Measurements from ENCODE around the gene TRMT1L. TPM values are rescaled to one million over a fixed set of nuclear protein-coding genes. Genes with fewer than 3 reads are reported as not detected.

The TRMT1L gene
- total and polyA plus RNA-seq, 2 of the 8 experiments (the other 6 are each of a cell fraction or from before 2014, with no cell fraction given) = 13.8 to 22.3 TPM

- Histone ChIP-seq H4K91ac (replicated peaks; ENCODE audit: insufficient read length, low read length) (no peak overlapping the region), H2BK15ac (ENCODE audit: low read length) (no peak overlapping the region), H3K18ac (ENCODE audit: extremely low read depth, low read length) (no peak overlapping the region), H2AFZ (ENCODE audit: low read length) (no peak overlapping the region), H2BK120ac (replicated peaks; ENCODE audit: low read depth, low read length) (no peak overlapping the region), H2AK5ac (ENCODE audit: low read depth, low read length) (no peak overlapping the region), H3K4me3 (ENCODE audit: extremely low read depth in 1 of 4, insufficient read depth in 2 of 4, low read depth in 3 of 4, low read length in 4 of 4) (no peak overlapping the region), H3K9me3 (ENCODE audit: insufficient read depth in 2 of 2, low read depth in 1 of 2, low read length in 1 of 2) (no peaks in the 10 kb centered on the region), H3K23me2 (ENCODE audit: low read depth, low read length) (no peaks in the 10 kb centered on the region), H3K56ac (replicated peaks; ENCODE audit: insufficient read length, low read depth, low read length) (no peak overlapping the region), H3K79me1 (ENCODE audit: low read depth, low read length) (no peaks in the 10 kb centered on the region), H3K23ac (ENCODE audit: insufficient read length) (no peak overlapping the region), H3K4me1 (replicated peaks in 1 of 4; ENCODE audit: control insufficient read depth in 3 of 4, insufficient read depth in 4 of 4, low read length in 3 of 4) (no peaks in the 10 kb centered on the region), H3K14ac (ENCODE audit: insufficient read length) (no peak overlapping the region), H3K4ac (replicated peaks; ENCODE audit: insufficient read length, low read depth, low read length) (no peak overlapping the region), H4K8ac (ENCODE audit: extremely low read depth, insufficient read depth, low read length) (no peak overlapping the region), H2BK5ac (ENCODE audit: low read depth, low read length) (no peak overlapping the region), H3K27me3 (replicated peaks in 1 of 4; ENCODE audit: control insufficient read depth in 3 of 4, extremely low read depth in 1 of 4, insufficient read depth in 3 of 4, low read length in 3 of 4) (no peaks in the 10 kb centered on the region), H2BK20ac (ENCODE audit: low read length) (no peak overlapping the region), H3K9ac (replicated peaks in 1 of 4; ENCODE audit: extremely low read depth in 1 of 4, low read depth in 3 of 4, low read length in 3 of 4) (no peak overlapping the region), H3K4me2 (ENCODE audit: insufficient read depth in 1 of 2, low read depth in 2 of 2, low read length in 2 of 2) (no peak overlapping the region), H3K36me3 (ENCODE audit: control insufficient read depth in 2 of 4, insufficient read depth in 4 of 4, low read length in 3 of 4) (no peaks in the 10 kb centered on the region), H3K27ac (ENCODE audit: low read depth, low read length) (no peak overlapping the region), H4K20me1 (replicated peaks in 1 of 2; ENCODE audit: control insufficient read depth in 1 of 2, insufficient read depth in 2 of 2, low read length in 2 of 2) (no peaks in the 10 kb centered on the region), H4K5ac (ENCODE audit: insufficient read length, low read depth, low read length) (no peak overlapping the region), H3K79me2 (ENCODE audit: control insufficient read depth in 1 of 2, insufficient read depth in 2 of 2, low read length in 2 of 2) (no peaks in the 10 kb centered on the region), H2BK12ac (ENCODE audit: low read depth, low read length) (no peak overlapping the region)
- POLR2A ChIA-PET (ENCODE audit: partially characterized antibody) = interaction anchor here (1.0 to 1.5 kb wide), 3 partner anchors 8 to 62 kb away, joined by 4 to 6 read pairs (median 4); no protein-coding TSS in a partner anchor
- no peak for DNase-seq (ENCODE audit: low read depth in 1 of 2, low spot score in 2 of 2)
- no peak for FAIRE-seq
- no peak for TF ChIP-seq SRF (IDR thresholded peaks at IDR 0.05; ENCODE audit: low read depth, low read length)
- TF ChIP-seq E2F6 (IDR thresholded peaks at IDR 0.05) = no peak
- TF ChIP-seq GABPA (IDR thresholded peaks at IDR 0.05; ENCODE audit: borderline replicate concordance, insufficient read depth, low read length) = no peak
- no peak for TF ChIP-seq USF2 (IDR thresholded peaks at IDR 0.05; ENCODE audit: low read length)
- no peak for TF ChIP-seq MAX (IDR thresholded peaks at IDR 0.05)
- no peak for TF ChIP-seq TAF7 (optimal IDR thresholded peaks at IDR 0.05; ENCODE audit: borderline replicate concordance, low read depth, low read length)
- TF ChIP-seq SAP30 (IDR thresholded peaks at IDR 0.05; ENCODE audit: insufficient read depth, insufficient replicate concordance, low read length) = no peak
- TF ChIP-seq YY1 (IDR thresholded peaks at IDR 0.05; ENCODE audit: low read depth, low read length) = no peak
- TF ChIP-seq EGR1 (IDR thresholded peaks at IDR 0.05; ENCODE audit: borderline replicate concordance, low read depth, low read length) = no peak
- no peak for TF ChIP-seq SIN3A (conservative IDR thresholded peaks at IDR 0.05 in 1 of 2, IDR thresholded peaks at IDR 0.05 in 1 of 2; ENCODE audit: low read depth in 1 of 2, low read length in 2 of 2)
- CTCF ChIA-PET (ENCODE audit: partially characterized antibody) = interaction anchor here (1.7 kb wide), 1 partner anchor 60 kb away, joined by 7 read pairs; no protein-coding TSS in a partner anchor
Observed at GRCh38 chr1:185110145-185110544, 46.6 kb downstream of the TRMT1L start.

All from H1 (cell line).